PC-9 (cell line): ENCODE measurements around the gene RAD23A.

Experiments
- EZH2 ChIP-seq: fragments of 200-600 bp; sonication (generic); IDR thresholded peaks from 2 replicates; pipeline ENCODE4 v1.8.0; 2017; ENCODE audit warnings: antibody characterized with exemption, low read depth
- TF ChIP-seq, protein P1 (sequence below): fragments of 200-600 bp; sonication (generic); conservative IDR thresholded peaks from 2 replicates; pipeline ENCODE4 v1.6.1; 2017; ENCODE audit warnings: mixed run types, antibody characterized with exemption, mild to moderate bottlenecking, moderate library complexity

DNA sequence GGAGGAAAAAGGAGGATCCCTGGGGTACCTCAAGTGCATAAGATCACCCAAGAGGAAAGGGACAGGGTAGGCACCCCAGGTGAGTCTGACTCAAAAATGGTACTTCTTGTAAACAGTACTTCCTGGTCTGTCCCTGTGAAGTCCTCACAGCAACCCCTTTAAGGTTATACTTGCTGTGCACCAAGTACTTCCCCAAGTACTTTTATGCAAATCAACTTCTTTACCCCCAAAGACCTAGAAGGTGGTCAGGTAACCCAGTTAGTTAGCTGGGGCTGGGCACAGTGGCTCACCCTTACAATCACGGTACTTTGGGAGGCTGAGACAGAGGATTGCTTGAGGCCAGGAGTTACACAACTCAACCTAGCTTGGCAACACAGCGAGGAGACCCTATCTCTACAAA lies 4.8 kb upstream of the RAD23A start:
- TF ChIP-seq, protein P1, sequence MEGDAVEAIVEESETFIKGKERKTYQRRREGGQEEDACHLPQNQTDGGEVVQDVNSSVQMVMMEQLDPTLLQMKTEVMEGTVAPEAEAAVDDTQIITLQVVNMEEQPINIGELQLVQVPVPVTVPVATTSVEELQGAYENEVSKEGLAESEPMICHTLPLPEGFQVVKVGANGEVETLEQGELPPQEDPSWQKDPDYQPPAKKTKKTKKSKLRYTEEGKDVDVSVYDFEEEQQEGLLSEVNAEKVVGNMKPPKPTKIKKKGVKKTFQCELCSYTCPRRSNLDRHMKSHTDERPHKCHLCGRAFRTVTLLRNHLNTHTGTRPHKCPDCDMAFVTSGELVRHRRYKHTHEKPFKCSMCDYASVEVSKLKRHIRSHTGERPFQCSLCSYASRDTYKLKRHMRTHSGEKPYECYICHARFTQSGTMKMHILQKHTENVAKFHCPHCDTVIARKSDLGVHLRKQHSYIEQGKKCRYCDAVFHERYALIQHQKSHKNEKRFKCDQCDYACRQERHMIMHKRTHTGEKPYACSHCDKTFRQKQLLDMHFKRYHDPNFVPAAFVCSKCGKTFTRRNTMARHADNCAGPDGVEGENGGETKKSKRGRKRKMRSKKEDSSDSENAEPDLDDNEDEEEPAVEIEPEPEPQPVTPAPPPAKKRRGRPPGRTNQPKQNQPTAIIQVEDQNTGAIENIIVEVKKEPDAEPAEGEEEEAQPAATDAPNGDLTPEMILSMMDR: no peak
- TF ChIP-seq EZH2: no peak
